Testis (tissue), 3 donors: ENCODE measurements around the gene THSD7A. TPM values are rescaled to one million over a fixed set of nuclear protein-coding genes. Genes with fewer than 3 reads are reported as not detected.

Experiments
- DNase-seq: peaks from one replicate; pipeline ENCODE4 v3.0.0-alpha.2; 2019
- H3K27ac ChIP-seq, 2 donors: fragments of 200-600 bp; sonication (generic); one replicate each; pipeline ENCODE4 v1.5.1; 2019
- H3K27me3 ChIP-seq: fragments of 200-600 bp; sonication (generic); one replicate; pipeline ENCODE4 v1.5.1; 2019
- H3K36me3 ChIP-seq: fragments of 200-600 bp; sonication (generic); one replicate; pipeline ENCODE4 v1.5.1; 2017; ENCODE audit warnings: low read depth; ENCODE audit errors: missing control alignments
- H3K4me1 ChIP-seq: fragments of 200-600 bp; sonication (generic); one replicate; pipeline ENCODE4 v1.5.1; 2019
- H3K4me3 ChIP-seq, 2 donors: fragments of 200-600 bp; sonication (generic); one replicate each; pipeline ENCODE4 v1.5.1; 2017 to 2019
- H3K9me3 ChIP-seq: fragments of 200-600 bp; sonication (generic); one replicate; pipeline ENCODE4 v1.5.1; 2017
- CTCF ChIP-seq, 3 experiments: fragments of 450-650 bp in 2 of 3; fragments of 200-600 bp in 1 of 3; sonication (generic) in 1 of 3; IDR thresholded peaks; one replicate each; pipeline ENCODE4 v1.5.1; 2016 to 2019; ENCODE audit warnings: antibody characterized with exemption in 3 of 3, mild to moderate bottlenecking in 2 of 3, moderate library complexity in 1 of 3
- POLR2A ChIP-seq: fragments of 450-650 bp; IDR thresholded peaks from one replicate; pipeline ENCODE4 v1.6.1; 2017; ENCODE audit warnings: antibody characterized with exemption, mild to moderate bottlenecking, moderate library complexity
- WGBS, 2 donors: methylation state at CpG; one replicate each; pipeline ENCODE4 v1.1.5; 2018; 5-methylcytosine and 5-hydroxymethylcytosine counted together
- intact Hi-C: fragments of 100-400 bp; cut with DNase I; formaldehyde crosslinking; loops from one replicate; pipeline ENCODE4 v1.15.1; 2023; ENCODE audit warnings: low total_unique reads
- polyA plus RNA-seq: library from polyadenylated mRNA; stranded (reverse); fragments of 350-450 nt; fragmentation: Illumina TruSeq; extraction: RNeasy Lipid Tissue Mini Kit (QIAGEN cat#74804); gene quantifications from one replicate; pipeline ENCODE4 v1.2.3, GENCODE V29; 2014; ENCODE audit warnings: low read depth, low replicate concordance; ENCODE audit not compliant: insufficient read depth
- total RNA-seq, 2 donors: library from RNA; depleted of rRNA; stranded (reverse); fragments of >200 nt; gene quantifications; one replicate each; pipeline ENCODE4 v1.2.3, GENCODE V29; 2016

THSD7A gene
- total and polyA plus RNA-seq, 3 donors from 2014 or later, result 1.6 to 7.0 (median 6.8) TPM

- Histone ChIP-seq H3K27me3 (no peaks in the 10 kb centered on the region), H3K4me1 (no peaks in the 10 kb centered on the region), H3K9me3 (no peaks in the 10 kb centered on the region), H3K4me3 (no peak overlapping the region), H3K36me3 (no peaks in the 10 kb centered on the region), H3K27ac (no peak overlapping the region)
- no peak for TF ChIP-seq CTCF (IDR thresholded peaks at IDR 0.05)
- no peak for TF ChIP-seq POLR2A
- no peak for DNase-seq
- intact Hi-C loops, result no loop called here
These were observed 122.8 kb downstream of the THSD7A start for GRCh38 chr7:11709196-11709595.

GRCh38 chr7:11707606-11708193, 124.3 kb downstream of the THSD7A start:
- H3K27me3 ChIP-seq, result no peaks in the 10 kb centered on the region
- no peak overlapping the region for H3K4me3 ChIP-seq
- H3K9me3 ChIP-seq, result no peaks in the 10 kb centered on the region
- 29 to 59% methylated on average over 2 of the region's 2 CpGs for WGBS, 2 donors
- no peak overlapping the region for H3K27ac ChIP-seq
- no peaks in the 10 kb centered on the region for H3K36me3 ChIP-seq
- DNase-seq, result no peak
- intact Hi-C loops, result no loop called here
- no peaks in the 10 kb centered on the region for H3K4me1 ChIP-seq
- TF ChIP-seq CTCF (IDR thresholded peaks at IDR 0.05) (no peak), POLR2A (no peak)

GRCh38 chr7:11706666-11707605, 125.1 kb downstream of the THSD7A start:
- Histone ChIP-seq H3K36me3 (no peaks in the 10 kb centered on the region), H3K27me3 (no peaks in the 10 kb centered on the region), H3K27ac (no peak overlapping the region), H3K4me1 (no peaks in the 10 kb centered on the region), H3K4me3 (no peak overlapping the region), H3K9me3 (no peaks in the 10 kb centered on the region)
- WGBS, 2 donors, result 64 to 70% methylated on average over 2 of the region's 2 CpGs
- no peak for TF ChIP-seq POLR2A
- TF ChIP-seq CTCF (IDR thresholded peaks at IDR 0.05), result no peak
- DNase-seq, result no peak
- intact Hi-C loops, result no loop called here

- H3K4me3 ChIP-seq, result no peak overlapping the region
- DNase-seq, result no peak
- 78 to 85% methylated on average over 1 of the region's 1 CpG for whole genome bisulfite sequencing, 2 donors
These were observed 128.2 kb downstream of the THSD7A start for GRCh38 chr7:11703829-11704228.

More at GRCh38 chr7:11703829-11704228, 128.2 kb downstream of the THSD7A start:
- Histone ChIP-seq H3K9me3 (no peaks in the 10 kb centered on the region), H3K27me3 (no peaks in the 10 kb centered on the region), H3K27ac (no peak overlapping the region), H3K4me1 (no peaks in the 10 kb centered on the region), H3K36me3 (no peaks in the 10 kb centered on the region)
- intact Hi-C loops, result no loop called here
- TF ChIP-seq POLR2A (no peak), CTCF (IDR thresholded peaks at IDR 0.05) (no peak)
